ENCODE results near the gene ZNF117. TPM values are rescaled to one million over a fixed set of nuclear protein-coding genes. Genes with fewer than 3 reads are reported as not detected.
"Not testable (repeated sequence)": the region's sequence is repeated elsewhere in the genome, so short reads cannot be mapped to it uniquely, and the experiment has no call there.

ZNF117 gene
- total RNA-seq (2014; rRNA removed; shearing (Covaris generic); ENCODE audit: low replicate concordance), result 0.81 and 1.1 TPM in 2 replicates

DNA sequence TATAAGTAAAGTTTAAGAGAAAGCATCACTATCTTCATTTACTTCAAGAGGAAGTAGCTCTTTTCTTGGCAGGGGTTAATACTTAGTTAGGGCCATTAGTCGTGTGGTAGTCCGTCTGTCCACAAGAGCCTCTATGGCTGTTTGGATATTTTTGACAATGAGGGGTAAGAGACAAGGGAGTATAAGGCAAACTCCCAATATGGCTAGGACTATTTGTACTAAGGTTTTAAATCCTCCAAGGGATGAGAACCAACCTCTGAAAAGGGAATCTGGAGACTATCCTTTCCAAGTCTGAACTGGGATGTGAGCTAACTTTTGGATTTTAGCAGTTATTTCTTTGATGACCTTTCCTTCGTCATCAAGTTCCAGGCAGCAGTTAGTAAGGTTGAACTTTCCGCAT lies at the start of gene ZNF117:
Gene ZNF117, minus strand, starts transcription at position 101 of the 400 bp plus-strand sequence.
- no peak for DNase-seq (ENCODE audit: low read depth)
- in situ Hi-C loops (cut with HindIII; ENCODE audit: low pct_unique_long_range_greater_than_20kb, low sequenced_read_pairs), result no loop called here

- DNase-seq (ENCODE audit: low read depth), result peak; percentile 32
- in situ Hi-C loops (cut with HindIII; ENCODE audit: low pct_unique_long_range_greater_than_20kb, low sequenced_read_pairs), result not testable (repeated sequence)
These were observed 47.9 kb upstream of the ZNF117 start for GRCh38 chr7:65038767-65039166.

GRCh38 chr7:65037740-65038688 lies 47.2 kb upstream of the ZNF117 start:
- in situ Hi-C loops (cut with HindIII; ENCODE audit: low pct_unique_long_range_greater_than_20kb, low sequenced_read_pairs), result no loop called here
- peak; percentile 84 for DNase-seq (ENCODE audit: low read depth)

GRCh38 chr7:65036526-65036925 lies 45.7 kb upstream of the ZNF117 start:
- in situ Hi-C loops (cut with HindIII; ENCODE audit: low pct_unique_long_range_greater_than_20kb, low sequenced_read_pairs); DNase-seq (ENCODE audit: low read depth): not testable (repeated sequence)

DNA sequence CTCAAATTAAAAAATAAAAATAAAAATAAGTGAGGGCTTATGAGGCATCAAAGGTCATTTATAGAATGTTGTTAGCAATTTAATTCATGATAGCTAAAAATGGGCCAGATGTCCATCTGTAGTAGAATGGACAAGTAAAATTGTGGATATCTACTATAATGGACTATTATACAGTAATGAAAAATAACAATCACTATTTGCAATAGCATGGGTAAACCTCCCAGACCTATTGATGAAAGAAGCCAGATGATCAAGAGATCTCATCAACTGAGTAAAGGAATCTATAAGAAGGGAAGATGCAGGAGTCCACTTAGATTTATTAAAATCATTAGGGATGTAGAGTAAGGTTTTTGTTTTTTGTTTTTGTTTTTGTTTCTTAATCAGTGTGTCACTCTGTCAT lies 44.6 kb upstream of the ZNF117 start:
- DNase-seq (ENCODE audit: low read depth); in situ Hi-C loops (cut with HindIII; ENCODE audit: low pct_unique_long_range_greater_than_20kb, low sequenced_read_pairs): not testable (repeated sequence)

DNA sequence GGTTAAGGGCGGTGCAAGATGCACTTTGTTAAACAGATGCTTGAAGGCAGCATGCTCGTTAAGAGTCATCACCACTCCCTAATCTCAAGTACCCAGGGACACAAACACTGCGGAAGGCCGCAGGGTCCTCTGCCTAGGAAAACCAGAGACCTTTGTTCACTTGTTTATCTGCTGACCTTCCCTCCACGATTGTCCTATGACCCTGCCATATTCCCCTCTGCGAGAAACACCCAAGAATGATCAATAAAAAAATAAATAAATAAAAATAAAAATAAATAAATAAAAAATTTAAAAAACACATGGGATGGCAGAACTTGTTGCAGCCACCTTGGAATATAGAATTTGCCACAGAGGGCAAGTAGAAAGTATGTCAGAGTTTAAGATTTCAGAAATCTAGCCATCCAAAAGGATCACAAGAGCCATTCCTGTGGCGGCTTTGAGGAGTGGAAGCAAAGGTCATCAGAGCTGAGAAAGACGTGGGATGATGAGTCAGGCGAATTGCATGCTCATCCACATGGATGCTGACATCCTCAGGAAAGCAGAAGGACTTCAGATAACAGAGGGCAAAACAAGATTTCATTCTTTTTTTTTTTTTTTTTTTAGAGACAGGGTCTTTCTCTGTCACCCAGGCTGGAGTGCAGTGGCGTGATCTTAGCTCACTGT lies 43.4 kb upstream of the ZNF117 start:
- in situ Hi-C loops (cut with HindIII; ENCODE audit: low pct_unique_long_range_greater_than_20kb, low sequenced_read_pairs), result not testable (repeated sequence)
- DNase-seq (ENCODE audit: low read depth), result peak; percentile 6

DNA sequence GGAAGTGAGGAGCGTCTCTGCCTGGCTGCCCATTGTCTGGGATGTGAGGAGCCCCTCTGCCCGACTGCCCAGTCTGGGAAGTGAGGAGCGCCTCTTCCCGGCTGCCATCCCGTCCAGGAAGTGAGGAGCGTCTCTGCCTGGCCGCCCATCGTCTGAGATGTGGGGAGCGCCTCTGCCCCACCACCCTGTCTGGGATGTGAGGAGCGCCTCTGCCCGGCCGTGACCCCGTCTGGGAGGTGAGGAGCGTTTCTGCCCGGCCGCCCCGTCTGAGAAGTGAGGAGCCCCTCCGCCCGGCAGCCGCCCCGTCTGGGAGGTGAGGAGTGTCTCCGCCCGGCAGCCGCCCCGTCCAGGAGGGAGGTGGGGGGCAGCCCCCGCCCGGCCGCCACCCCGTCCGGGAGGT lies 42.6 kb upstream of the ZNF117 start:
- in situ Hi-C loops (cut with HindIII; ENCODE audit: low pct_unique_long_range_greater_than_20kb, low sequenced_read_pairs); DNase-seq (ENCODE audit: low read depth): not testable (repeated sequence)

GRCh38 chr7:65025023-65025422 lies 34.2 kb upstream of the ZNF117 start:
- in situ Hi-C loops (cut with HindIII; ENCODE audit: low pct_unique_long_range_greater_than_20kb, low sequenced_read_pairs); DNase-seq (ENCODE audit: low read depth): not testable (repeated sequence)

DNA sequence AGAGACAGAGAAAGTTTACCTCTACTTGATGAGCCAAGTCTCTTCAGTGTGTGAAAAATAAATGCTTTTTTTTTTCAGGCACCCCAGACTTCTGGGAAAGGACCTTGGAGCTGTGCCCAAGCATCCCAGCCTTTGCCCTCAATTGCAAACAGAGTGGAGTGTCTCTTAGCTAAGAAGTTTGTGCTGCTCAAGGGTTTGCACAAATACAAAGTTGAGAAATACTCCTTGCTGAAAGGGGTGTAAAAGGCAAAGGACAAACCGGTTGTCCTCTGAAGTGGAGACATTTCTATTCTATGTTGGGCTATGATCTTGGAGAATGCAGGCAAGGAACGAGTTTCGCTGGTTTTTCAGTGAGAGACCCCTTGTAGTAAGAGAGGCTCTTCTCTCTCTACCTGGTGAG lies 30.1 kb upstream of the ZNF117 start:
- in situ Hi-C loops (cut with HindIII; ENCODE audit: low pct_unique_long_range_greater_than_20kb, low sequenced_read_pairs), result not testable (repeated sequence)

GRCh38 chr7:65009881-65010280 lies 19.0 kb upstream of the ZNF117 start:
- not testable (repeated sequence) for DNase-seq (ENCODE audit: low read depth)

More for the DNA sequence above, 30.1 kb upstream of the ZNF117 start:
- DNase-seq (ENCODE audit: low read depth), result not testable (repeated sequence)

GRCh38 chr7:65009394-65009793 lies 18.6 kb upstream of the ZNF117 start:
- in situ Hi-C loops (cut with HindIII; ENCODE audit: low pct_unique_long_range_greater_than_20kb, low sequenced_read_pairs); DNase-seq (ENCODE audit: low read depth): not testable (repeated sequence)

More at GRCh38 chr7:65009881-65010280, 19.0 kb upstream of the ZNF117 start:
- in situ Hi-C loops (cut with HindIII; ENCODE audit: low pct_unique_long_range_greater_than_20kb, low sequenced_read_pairs), result not testable (repeated sequence)

- in situ Hi-C loops (cut with HindIII; ENCODE audit: low pct_unique_long_range_greater_than_20kb, low sequenced_read_pairs); DNase-seq (ENCODE audit: low read depth): not testable (repeated sequence)
These were observed 16.2 kb upstream of the ZNF117 start for GRCh38 chr7:65007036-65007435.

DNA sequence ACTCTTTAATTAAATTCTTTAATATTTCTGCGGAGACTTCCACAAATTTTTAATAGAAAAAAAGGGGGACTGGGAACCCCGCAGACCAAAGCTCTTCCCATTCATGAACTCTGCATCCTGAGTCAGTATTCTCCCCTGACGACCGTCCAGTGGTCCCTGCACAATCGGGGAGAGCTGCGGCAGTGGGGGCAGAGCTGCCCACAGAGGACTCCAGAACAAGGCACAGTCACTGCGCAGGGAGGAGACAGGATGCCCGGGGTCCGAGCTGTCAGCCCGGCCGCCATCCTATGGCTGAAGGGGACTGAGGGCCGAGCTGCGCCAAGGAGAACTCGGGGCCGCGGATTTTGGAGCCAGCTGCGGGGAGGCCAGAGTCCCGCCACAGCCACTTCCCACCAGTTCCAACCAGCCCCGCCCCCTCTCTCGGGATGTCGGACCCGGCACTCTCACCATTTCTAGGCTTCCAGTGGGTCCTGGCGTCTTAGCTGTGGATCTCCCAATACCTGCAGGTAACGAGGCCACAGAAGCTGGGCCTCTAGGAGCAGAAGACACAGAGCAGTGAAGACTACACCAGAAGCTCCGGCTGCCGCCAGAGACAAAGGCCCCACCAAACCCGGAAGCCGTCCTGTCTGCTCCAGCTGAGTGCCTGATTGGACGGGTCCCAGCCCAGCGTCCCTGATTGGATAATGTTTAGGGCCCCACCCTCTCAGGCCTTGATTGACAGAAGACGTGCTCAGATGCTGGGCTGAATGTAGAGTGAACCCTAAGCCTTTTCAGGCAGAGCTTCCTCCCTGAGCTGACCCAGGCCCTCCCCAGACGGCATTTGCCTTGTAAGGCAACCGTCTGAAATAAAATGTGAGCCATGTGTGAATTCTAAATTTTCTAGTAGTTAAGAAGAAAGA lies 15.5 kb upstream of the ZNF117 start, which contains the start of gene ERV3-1:
Gene ERV3-1, minus strand, starts transcription at position 594 of the 899 bp plus-strand sequence. CDS start 13,661 bp downstream, outside the sequence.
- peak; percentile 92 for DNase-seq (ENCODE audit: low read depth)
- in situ Hi-C loops (cut with HindIII; ENCODE audit: low pct_unique_long_range_greater_than_20kb, low sequenced_read_pairs), result no loop called here

DNA sequence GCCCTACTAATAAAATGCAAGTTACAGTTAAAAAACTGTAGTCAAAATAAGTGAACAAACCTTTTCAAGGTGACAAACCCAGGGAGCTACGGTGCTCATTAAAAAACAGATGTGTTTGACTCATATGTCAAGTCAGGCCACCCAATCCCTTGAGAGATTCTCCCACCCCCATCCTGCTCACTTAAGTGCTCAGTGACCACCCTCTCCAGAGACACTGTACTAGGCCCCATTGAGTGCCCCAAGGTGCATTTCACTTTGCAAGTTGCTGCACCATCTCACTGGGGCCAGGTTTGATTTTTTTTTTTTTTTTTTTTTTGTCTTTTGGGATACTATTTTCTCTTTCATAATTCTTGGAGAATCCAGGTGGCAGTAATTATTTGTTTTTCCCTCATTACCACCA lies 13.7 kb upstream of the ZNF117 start:
- in situ Hi-C loops (cut with HindIII; ENCODE audit: low pct_unique_long_range_greater_than_20kb, low sequenced_read_pairs), result no loop called here
- DNase-seq (ENCODE audit: low read depth), result no peak

- in situ Hi-C loops (cut with HindIII; ENCODE audit: low pct_unique_long_range_greater_than_20kb, low sequenced_read_pairs), result no loop called here
- no peak for DNase-seq (ENCODE audit: low read depth)
These were observed 12.2 kb upstream of the ZNF117 start for GRCh38 chr7:65002972-65003585.

GRCh38 chr7:65001291-65001814 lies 10.5 kb upstream of the ZNF117 start:
- in situ Hi-C loops (cut with HindIII; ENCODE audit: low pct_unique_long_range_greater_than_20kb, low sequenced_read_pairs), result no loop called here
- no peak for DNase-seq (ENCODE audit: low read depth)
